HL-60 (cell line): ENCODE results near the gene MEIOSIN.

Experiments used
- DNase-seq, 2 experiments: peaks; one replicate each; pipeline ENCODE4 v3.0.0-alpha.2; 2010 to 2020; ENCODE audit warnings: low read depth in 1 of 2, low spot score in 1 of 2
- H3K27ac ChIP-seq: fragments of 250-450 bp; sonication (Bioruptor Pico); replicated peaks from 2 replicates; pipeline ENCODE4 v1.5.1; 2020; ENCODE audit warnings: mild to moderate bottlenecking, moderate library complexity
- H3K27me3 ChIP-seq: fragments of 250-450 bp; sonication (Bioruptor Pico); 2 replicates; pipeline ENCODE4 v1.5.1; 2021; ENCODE audit warnings: mild to moderate bottlenecking, moderate library complexity; ENCODE audit not compliant: insufficient read depth, poor library complexity, severe bottlenecking
- H3K4me3 ChIP-seq: replicated peaks from 2 replicates; pipeline ENCODE4 v1.5.1; 2011; ENCODE audit warnings: mild to moderate bottlenecking, control low read depth, low read length; ENCODE audit not compliant: insufficient read depth
- CTCF ChIP-seq: IDR thresholded peaks from one replicate; pipeline ENCODE4 v1.5.1; 2011; ENCODE audit warnings: low read length, control low read depth, inconsistent platforms; ENCODE audit not compliant: insufficient read depth
- GABPA ChIP-seq: IDR thresholded peaks from 2 replicates; pipeline ENCODE4 v1.6.1; 2012; ENCODE audit warnings: low read depth
- POLR2AphosphoS5 ChIP-seq: IDR thresholded peaks from 2 replicates; pipeline ENCODE4 v1.6.1; 2012; ENCODE audit warnings: low read depth
- SPI1 ChIP-seq: IDR thresholded peaks from 2 replicates; pipeline ENCODE4 v1.6.1; 2012; ENCODE audit warnings: low read depth, mild to moderate bottlenecking, borderline replicate concordance
- TF ChIP-seq, protein P1 (sequence below): IDR thresholded peaks from 2 replicates; pipeline ENCODE4 v1.6.1; 2012; ENCODE audit warnings: low read depth; ENCODE audit not compliant: insufficient replicate concordance

Gene MEIOSIN

DNA sequence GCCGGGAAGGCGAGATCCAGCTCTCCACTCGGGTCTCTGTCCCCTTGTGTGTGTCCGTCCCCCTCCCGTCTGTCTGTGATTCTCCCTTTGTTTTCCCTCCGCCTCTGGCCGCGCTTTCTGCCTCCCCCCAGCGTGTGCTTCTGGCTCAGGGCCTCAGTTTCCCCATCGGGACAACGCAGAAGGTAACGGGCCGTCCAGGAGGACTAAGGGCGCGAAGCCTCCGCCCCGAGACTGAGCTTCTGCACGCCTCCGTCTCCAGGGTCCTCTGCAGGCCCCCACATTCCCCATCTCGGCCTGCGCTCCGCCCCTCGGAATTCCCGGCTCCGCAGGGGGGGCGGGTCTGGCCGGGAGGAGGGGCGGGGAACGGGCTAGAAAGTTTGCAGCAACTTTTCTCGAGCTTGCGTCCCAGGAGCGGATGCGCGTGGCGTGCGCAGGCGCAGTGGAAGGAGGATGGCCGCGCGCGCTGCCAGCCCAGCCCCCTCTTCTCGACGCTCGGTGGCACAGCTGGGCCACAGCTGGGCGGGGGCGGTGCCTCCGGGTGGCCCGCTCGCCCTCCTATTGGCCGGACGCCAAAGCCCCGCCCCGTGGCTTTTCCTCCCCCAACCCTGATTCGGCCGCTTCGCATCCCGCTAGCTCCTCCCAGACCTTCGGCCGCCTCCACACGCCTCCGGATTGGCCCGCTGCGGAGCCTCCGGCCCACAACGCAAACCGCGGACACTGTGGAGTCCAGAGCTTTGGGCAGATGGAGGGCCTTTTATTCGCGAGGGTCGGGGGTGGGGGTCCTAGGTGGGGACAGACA is 35.9 kb downstream of the MEIOSIN start, which contains the start of gene SIX5:
Gene SIX5 (minus strand): TSS at position 269 of the 799 bp plus-strand sequence. CDS start 408 bp downstream, outside the sequence.
- TF ChIP-seq SPI1 = no peak
- TF ChIP-seq POLR2AphosphoS5 = no peak
- TF ChIP-seq, protein P1, sequence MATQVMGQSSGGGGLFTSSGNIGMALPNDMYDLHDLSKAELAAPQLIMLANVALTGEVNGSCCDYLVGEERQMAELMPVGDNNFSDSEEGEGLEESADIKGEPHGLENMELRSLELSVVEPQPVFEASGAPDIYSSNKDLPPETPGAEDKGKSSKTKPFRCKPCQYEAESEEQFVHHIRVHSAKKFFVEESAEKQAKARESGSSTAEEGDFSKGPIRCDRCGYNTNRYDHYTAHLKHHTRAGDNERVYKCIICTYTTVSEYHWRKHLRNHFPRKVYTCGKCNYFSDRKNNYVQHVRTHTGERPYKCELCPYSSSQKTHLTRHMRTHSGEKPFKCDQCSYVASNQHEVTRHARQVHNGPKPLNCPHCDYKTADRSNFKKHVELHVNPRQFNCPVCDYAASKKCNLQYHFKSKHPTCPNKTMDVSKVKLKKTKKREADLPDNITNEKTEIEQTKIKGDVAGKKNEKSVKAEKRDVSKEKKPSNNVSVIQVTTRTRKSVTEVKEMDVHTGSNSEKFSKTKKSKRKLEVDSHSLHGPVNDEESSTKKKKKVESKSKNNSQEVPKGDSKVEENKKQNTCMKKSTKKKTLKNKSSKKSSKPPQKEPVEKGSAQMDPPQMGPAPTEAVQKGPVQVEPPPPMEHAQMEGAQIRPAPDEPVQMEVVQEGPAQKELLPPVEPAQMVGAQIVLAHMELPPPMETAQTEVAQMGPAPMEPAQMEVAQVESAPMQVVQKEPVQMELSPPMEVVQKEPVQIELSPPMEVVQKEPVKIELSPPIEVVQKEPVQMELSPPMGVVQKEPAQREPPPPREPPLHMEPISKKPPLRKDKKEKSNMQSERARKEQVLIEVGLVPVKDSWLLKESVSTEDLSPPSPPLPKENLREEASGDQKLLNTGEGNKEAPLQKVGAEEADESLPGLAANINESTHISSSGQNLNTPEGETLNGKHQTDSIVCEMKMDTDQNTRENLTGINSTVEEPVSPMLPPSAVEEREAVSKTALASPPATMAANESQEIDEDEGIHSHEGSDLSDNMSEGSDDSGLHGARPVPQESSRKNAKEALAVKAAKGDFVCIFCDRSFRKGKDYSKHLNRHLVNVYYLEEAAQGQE = no peak
- DNase-seq = peak; percentile 92 to 96
- Histone ChIP-seq H3K27ac (peak within 1 kb of the TSS; percentile 33), H3K27me3 (peaks cover 38% of the 10 kb centered on the region), H3K4me3 (peak within 1 kb of the TSS; percentile 69)

DNA sequence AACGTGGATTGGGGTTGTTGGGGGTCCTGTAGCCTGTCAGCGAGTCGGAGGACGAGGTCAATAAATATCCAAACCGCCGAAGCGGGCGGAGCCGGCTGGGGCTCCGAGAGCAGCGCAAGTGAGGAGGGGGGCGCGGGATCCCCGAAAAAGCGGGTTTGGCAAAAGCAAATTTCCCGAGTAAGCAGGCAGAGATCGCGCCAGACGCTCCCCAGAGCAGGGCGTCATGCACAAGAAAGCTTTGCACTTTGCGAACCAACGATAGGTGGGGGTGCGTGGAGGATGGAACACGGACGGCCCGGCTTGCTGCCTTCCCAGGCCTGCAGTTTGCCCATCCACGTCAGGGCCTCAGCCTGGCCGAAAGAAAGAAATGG is 36.6 kb downstream of the MEIOSIN start:
- H3K27me3 ChIP-seq = peaks cover 40% of the 10 kb centered on the region
- DNase-seq = peak in 1 of 2 experiments; percentile 45
- TF ChIP-seq POLR2AphosphoS5 (no peak), CTCF (no peak), SPI1 (no peak)
- H3K4me3 ChIP-seq = peak overlapping the region; percentile 69
- no peak overlapping the region; the same call in 1 of the 2 replicates for H3K27ac ChIP-seq

GRCh38 chr19:45770192-45771101 is 37.2 kb downstream of the MEIOSIN start:
- DNase-seq = peak; percentile 81 to 85
- Histone ChIP-seq H3K27ac (no peak overlapping the region), H3K27me3 (peaks cover 41% of the 10 kb centered on the region), H3K4me3 (peak overlapping the region; percentile 69)
- TF ChIP-seq, protein P1 = no peak
- peak; percentile 40 for TF ChIP-seq CTCF

DNA sequence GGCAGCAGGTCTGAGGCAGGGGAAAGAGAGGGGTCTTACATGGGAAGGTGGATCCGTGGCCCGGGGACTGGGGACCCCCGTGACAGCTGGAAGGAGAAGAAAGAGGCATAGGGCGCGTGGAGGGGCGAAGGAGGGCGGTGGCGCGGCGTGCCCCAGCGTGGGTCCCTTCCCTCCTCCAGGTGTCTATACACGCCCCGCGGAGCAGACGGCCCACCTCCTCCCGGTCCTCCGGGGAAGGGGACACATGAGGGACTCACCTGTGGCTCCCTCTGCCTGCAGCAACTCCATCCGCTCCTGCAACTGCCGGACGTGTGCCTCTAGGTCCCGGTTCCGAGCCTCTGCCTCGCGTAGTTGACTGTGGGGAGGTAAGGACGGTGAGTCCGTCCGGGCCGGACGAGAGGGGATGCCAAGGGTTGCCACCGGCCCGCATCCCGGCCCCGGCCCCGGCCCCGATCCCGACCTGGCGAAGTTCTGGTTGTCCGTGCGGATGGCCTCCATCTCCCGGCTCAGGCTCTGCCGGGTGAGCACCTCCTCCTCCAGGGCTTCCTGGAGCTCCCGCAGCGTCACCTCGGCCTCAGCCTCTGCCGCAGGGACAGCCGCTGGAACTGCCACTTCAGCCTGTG is 38.2 kb downstream of the MEIOSIN start:
- no peak for TF ChIP-seq SPI1
- TF ChIP-seq, protein P1 = no peak
- TF ChIP-seq GABPA = no peak
- TF ChIP-seq POLR2AphosphoS5 = no peak
- no peak for TF ChIP-seq CTCF
- no peak for DNase-seq
- peaks cover 41% of the 10 kb centered on the region for H3K27me3 ChIP-seq
- H3K27ac ChIP-seq = no peak overlapping the region
- no peak overlapping the region for H3K4me3 ChIP-seq
